ENCODE measurements around the gene COL4A2.

DNA sequence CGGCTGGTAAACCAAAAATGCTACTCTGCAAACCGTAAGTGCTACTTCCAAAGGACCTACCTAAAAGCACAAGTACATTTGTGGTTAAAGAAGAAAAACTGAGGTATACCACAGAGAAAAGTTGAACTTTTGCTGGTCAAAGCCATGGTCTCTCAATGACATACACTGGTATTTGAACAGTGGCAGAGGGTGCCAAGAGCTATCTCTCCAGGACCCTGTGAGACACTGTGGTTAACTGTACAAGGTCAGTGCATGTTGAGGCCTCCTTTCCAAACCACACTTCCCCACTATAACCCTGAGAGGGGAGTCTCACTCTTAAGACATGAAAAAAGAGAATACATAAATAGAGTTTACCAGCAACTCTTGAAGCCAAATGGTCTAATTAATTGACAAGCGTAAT lies 49.7 kb upstream of the COL4A2 start:
- TF ChIP-seq, protein P1, sequence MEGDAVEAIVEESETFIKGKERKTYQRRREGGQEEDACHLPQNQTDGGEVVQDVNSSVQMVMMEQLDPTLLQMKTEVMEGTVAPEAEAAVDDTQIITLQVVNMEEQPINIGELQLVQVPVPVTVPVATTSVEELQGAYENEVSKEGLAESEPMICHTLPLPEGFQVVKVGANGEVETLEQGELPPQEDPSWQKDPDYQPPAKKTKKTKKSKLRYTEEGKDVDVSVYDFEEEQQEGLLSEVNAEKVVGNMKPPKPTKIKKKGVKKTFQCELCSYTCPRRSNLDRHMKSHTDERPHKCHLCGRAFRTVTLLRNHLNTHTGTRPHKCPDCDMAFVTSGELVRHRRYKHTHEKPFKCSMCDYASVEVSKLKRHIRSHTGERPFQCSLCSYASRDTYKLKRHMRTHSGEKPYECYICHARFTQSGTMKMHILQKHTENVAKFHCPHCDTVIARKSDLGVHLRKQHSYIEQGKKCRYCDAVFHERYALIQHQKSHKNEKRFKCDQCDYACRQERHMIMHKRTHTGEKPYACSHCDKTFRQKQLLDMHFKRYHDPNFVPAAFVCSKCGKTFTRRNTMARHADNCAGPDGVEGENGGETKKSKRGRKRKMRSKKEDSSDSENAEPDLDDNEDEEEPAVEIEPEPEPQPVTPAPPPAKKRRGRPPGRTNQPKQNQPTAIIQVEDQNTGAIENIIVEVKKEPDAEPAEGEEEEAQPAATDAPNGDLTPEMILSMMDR (IDR thresholded peaks at IDR 0.05), result no peak
- TF ChIP-seq POLR2A (IDR thresholded peaks at IDR 0.05) (no peak), EP300 (IDR thresholded peaks at IDR 0.05) (no peak)

All from ovary (tissue), 3 donors.